Measurements from ENCODE around the gene PTPRK. TPM values are rescaled to one million over a fixed set of nuclear protein-coding genes. Genes with fewer than 3 reads are reported as not detected.

The PTPRK gene
- total and polyA plus RNA-seq, 2 experiments from 2014 or later = 26.9 to 56.4 TPM

DNA sequence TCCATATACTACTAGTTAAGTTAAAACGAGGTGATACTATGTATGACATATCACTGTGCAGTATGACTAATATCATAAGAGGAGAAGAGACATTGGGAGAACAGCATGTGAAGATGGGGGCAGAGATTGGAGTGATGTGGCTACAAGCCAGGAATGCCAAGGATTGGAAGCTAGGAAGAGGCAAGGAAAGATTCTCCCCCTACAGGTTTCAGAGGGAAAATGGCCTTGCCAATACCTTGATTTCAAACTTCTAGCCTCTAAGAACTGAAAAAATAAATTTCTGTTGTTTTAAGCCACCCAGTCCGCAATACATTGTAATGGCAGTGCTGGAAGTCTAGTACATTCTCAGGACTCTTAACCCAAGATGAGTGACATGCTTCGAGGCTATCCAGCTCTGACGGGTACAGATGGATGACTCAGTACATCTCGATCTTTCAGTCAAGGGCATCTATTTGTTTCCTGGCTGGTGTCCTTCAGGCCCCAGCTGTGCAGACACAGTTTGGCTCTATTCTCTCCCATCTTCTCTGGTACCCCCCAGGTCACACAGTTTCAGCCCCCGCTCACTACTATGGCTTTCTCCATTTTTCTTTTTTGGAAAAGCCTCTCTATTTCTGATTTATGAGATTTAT lies 564.0 kb downstream of the PTPRK start:
- no peak overlapping the region for H3K4me3 Mint-ChIP-seq
- H2AFZ ChIP-seq = 0 out of 2 replicates have a peak overlapping the region, but pooled peaks have one; percentile 69
- no peaks in the 10 kb centered on the region for H3K4me1 ChIP-seq (ENCODE audit: insufficient read depth)

DNA sequence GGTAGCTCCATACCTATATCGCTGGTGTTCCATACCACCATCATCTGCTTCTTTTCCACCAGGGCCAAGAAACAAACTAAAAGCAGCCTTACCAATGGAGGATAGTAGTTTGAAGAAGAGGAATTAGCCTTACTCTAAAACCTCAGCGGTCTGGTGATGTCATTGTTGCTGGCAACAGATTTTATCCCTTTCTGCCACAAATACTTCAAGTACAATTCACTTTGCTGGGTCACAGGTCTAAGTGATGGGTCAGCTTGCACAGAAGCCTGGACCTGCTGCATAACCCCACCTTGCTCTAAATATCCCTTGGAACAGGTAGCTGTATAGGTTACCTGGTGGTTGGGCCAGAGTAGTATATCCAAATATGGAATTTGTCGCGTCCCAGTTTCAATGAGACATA lies 566.3 kb downstream of the PTPRK start:
- H3K4me3 Mint-ChIP-seq = no peak overlapping the region
- Histone ChIP-seq H2AFZ (no peak overlapping the region), H3F3A (replicated peaks; ENCODE audit: low read depth) (no peaks in the 10 kb centered on the region), H3K79me2 (replicated peaks; ENCODE audit: insufficient read depth) (no peaks in the 10 kb centered on the region), H3K27me3 (ENCODE audit: insufficient read depth) (no peaks in the 10 kb centered on the region), H3K4me2 (no peak overlapping the region), H3K27ac (ENCODE audit: low read depth) (no peak overlapping the region), H4K20me1 (replicated peaks; ENCODE audit: insufficient read depth) (no peaks in the 10 kb centered on the region), H3K36me3 (ENCODE audit: insufficient read depth) (no peaks in the 10 kb centered on the region), H3K4me1 (ENCODE audit: insufficient read depth) (no peaks in the 10 kb centered on the region), H3K9me2 (ENCODE audit: insufficient read depth) (no peaks in the 10 kb centered on the region), H3K4me3 (no peak overlapping the region)
- H3K27me3 Mint-ChIP-seq (ENCODE audit: insufficient read depth, low read depth, poor library complexity) = no peaks in the 10 kb centered on the region
- no peaks in the 10 kb centered on the region; the same call in 2 of the 3 replicates for H3K4me1 Mint-ChIP-seq
- no peak for ATAC-seq
- no peak for DNase-seq (ENCODE audit: low spot score)
- no peaks in the 10 kb centered on the region for H3K36me3 Mint-ChIP-seq (ENCODE audit: low read depth)
- no peak overlapping the region for H3K27ac Mint-ChIP-seq
- no peaks in the 10 kb centered on the region for H3K9me3 Mint-ChIP-seq
- no peak for TF ChIP-seq EZH2phosphoT487 (IDR thresholded peaks at IDR 0.05; ENCODE audit: unreplicated experiment)
- TF ChIP-seq, protein P1, sequence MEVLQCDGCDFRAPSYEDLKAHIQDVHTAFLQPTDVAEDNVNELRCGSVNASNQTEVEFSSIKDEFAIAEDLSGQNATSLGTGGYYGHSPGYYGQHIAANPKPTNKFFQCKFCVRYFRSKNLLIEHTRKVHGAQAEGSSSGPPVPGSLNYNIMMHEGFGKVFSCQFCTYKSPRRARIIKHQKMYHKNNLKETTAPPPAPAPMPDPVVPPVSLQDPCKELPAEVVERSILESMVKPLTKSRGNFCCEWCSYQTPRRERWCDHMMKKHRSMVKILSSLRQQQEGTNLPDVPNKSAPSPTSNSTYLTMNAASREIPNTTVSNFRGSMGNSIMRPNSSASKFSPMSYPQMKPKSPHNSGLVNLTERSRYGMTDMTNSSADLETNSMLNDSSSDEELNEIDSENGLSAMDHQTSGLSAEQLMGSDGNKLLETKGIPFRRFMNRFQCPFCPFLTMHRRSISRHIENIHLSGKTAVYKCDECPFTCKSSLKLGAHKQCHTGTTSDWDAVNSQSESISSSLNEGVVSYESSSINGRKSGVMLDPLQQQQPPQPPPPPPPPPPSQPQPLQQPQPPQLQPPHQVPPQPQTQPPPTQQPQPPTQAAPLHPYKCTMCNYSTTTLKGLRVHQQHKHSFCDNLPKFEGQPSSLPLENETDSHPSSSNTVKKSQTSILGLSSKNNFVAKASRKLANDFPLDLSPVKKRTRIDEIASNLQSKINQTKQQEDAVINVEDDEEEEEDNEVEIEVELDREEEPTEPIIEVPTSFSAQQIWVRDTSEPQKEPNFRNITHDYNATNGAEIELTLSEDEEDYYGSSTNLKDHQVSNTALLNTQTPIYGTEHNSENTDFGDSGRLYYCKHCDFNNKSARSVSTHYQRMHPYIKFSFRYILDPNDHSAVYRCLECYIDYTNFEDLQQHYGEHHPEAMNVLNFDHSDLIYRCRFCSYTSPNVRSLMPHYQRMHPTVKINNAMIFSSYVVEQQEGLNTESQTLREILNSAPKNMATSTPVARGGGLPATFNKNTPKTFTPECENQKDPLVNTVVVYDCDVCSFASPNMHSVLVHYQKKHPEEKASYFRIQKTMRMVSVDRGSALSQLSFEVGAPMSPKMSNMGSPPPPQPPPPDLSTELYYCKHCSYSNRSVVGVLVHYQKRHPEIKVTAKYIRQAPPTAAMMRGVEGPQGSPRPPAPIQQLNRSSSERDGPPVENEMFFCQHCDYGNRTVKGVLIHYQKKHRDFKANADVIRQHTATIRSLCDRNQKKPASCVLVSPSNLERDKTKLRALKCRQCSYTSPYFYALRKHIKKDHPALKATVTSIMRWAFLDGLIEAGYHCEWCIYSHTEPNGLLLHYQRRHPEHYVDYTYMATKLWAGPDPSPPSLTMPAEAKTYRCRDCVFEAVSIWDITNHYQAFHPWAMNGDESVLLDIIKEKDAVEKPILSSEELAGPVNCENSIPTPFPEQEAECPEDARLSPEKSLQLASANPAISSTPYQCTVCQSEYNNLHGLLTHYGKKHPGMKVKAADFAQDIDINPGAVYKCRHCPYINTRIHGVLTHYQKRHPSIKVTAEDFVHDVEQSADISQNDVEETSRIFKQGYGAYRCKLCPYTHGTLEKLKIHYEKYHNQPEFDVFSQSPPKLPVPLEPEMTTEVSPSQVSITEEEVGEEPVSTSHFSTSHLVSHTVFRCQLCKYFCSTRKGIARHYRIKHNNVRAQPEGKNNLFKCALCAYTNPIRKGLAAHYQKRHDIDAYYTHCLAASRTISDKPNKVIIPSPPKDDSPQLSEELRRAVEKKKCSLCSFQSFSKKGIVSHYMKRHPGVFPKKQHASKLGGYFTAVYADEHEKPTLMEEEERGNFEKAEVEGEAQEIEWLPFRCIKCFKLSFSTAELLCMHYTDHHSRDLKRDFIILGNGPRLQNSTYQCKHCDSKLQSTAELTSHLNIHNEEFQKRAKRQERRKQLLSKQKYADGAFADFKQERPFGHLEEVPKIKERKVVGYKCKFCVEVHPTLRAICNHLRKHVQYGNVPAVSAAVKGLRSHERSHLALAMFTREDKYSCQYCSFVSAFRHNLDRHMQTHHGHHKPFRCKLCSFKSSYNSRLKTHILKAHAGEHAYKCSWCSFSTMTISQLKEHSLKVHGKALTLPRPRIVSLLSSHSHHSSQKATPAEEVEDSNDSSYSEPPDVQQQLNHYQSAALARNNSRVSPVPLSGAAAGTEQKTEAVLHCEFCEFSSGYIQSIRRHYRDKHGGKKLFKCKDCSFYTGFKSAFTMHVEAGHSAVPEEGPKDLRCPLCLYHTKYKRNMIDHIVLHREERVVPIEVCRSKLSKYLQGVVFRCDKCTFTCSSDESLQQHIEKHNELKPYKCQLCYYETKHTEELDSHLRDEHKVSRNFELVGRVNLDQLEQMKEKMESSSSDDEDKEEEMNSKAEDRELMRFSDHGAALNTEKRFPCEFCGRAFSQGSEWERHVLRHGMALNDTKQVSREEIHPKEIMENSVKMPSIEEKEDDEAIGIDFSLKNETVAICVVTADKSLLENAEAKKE (CRISPR knock-in tag; IDR thresholded peaks at IDR 0.05) = no peak

More for the DNA sequence above, 564.0 kb downstream of the PTPRK start:
- Histone ChIP-seq H3K4me3 (no peak overlapping the region), H3K79me2 (replicated peaks; ENCODE audit: insufficient read depth) (no peaks in the 10 kb centered on the region), H4K20me1 (replicated peaks; ENCODE audit: insufficient read depth) (no peaks in the 10 kb centered on the region), H3F3A (replicated peaks; ENCODE audit: low read depth) (no peaks in the 10 kb centered on the region), H3K27me3 (ENCODE audit: insufficient read depth) (no peaks in the 10 kb centered on the region), H3K9me2 (ENCODE audit: insufficient read depth) (no peaks in the 10 kb centered on the region), H3K36me3 (ENCODE audit: insufficient read depth) (no peaks in the 10 kb centered on the region), H3K4me2 (no peak overlapping the region), H3K27ac (ENCODE audit: low read depth) (no peak overlapping the region)
- Mint-ChIP-seq H3K36me3 (ENCODE audit: low read depth) (no peaks in the 10 kb centered on the region), H3K27ac (no peak overlapping the region), H3K4me1 (no peaks in the 10 kb centered on the region), H3K9me3 (no peaks in the 10 kb centered on the region), H3K27me3 (ENCODE audit: insufficient read depth, low read depth, poor library complexity) (no peaks in the 10 kb centered on the region)
- DNase-seq (ENCODE audit: low spot score) (peak; percentile 70), ATAC-seq (peak; percentile 79)
- TF ChIP-seq, protein P2, sequence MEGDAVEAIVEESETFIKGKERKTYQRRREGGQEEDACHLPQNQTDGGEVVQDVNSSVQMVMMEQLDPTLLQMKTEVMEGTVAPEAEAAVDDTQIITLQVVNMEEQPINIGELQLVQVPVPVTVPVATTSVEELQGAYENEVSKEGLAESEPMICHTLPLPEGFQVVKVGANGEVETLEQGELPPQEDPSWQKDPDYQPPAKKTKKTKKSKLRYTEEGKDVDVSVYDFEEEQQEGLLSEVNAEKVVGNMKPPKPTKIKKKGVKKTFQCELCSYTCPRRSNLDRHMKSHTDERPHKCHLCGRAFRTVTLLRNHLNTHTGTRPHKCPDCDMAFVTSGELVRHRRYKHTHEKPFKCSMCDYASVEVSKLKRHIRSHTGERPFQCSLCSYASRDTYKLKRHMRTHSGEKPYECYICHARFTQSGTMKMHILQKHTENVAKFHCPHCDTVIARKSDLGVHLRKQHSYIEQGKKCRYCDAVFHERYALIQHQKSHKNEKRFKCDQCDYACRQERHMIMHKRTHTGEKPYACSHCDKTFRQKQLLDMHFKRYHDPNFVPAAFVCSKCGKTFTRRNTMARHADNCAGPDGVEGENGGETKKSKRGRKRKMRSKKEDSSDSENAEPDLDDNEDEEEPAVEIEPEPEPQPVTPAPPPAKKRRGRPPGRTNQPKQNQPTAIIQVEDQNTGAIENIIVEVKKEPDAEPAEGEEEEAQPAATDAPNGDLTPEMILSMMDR (conservative IDR thresholded peaks at IDR 0.05; ENCODE audit: low read depth in 2 of 2) = peak; percentile 54 to 57
- TF ChIP-seq, protein P3, sequence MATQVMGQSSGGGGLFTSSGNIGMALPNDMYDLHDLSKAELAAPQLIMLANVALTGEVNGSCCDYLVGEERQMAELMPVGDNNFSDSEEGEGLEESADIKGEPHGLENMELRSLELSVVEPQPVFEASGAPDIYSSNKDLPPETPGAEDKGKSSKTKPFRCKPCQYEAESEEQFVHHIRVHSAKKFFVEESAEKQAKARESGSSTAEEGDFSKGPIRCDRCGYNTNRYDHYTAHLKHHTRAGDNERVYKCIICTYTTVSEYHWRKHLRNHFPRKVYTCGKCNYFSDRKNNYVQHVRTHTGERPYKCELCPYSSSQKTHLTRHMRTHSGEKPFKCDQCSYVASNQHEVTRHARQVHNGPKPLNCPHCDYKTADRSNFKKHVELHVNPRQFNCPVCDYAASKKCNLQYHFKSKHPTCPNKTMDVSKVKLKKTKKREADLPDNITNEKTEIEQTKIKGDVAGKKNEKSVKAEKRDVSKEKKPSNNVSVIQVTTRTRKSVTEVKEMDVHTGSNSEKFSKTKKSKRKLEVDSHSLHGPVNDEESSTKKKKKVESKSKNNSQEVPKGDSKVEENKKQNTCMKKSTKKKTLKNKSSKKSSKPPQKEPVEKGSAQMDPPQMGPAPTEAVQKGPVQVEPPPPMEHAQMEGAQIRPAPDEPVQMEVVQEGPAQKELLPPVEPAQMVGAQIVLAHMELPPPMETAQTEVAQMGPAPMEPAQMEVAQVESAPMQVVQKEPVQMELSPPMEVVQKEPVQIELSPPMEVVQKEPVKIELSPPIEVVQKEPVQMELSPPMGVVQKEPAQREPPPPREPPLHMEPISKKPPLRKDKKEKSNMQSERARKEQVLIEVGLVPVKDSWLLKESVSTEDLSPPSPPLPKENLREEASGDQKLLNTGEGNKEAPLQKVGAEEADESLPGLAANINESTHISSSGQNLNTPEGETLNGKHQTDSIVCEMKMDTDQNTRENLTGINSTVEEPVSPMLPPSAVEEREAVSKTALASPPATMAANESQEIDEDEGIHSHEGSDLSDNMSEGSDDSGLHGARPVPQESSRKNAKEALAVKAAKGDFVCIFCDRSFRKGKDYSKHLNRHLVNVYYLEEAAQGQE (IDR thresholded peaks at IDR 0.05; ENCODE audit: unreplicated experiment) = no peak
